Measurements from ENCODE around the gene FLOT1.
"Not testable (repeated sequence)": the region's sequence is repeated elsewhere in the genome, so short reads cannot be mapped to it uniquely, and the experiment has no call there.

Gene FLOT1

GRCh38 chr6:30767158-30767943 is 24.9 kb upstream of the FLOT1 start:
- Histone ChIP-seq H3K4me2 (ENCODE audit: low read length) (no peak overlapping the region), H3K4me3 (ENCODE audit: low read length) (no peak overlapping the region), H3K79me2 (ENCODE audit: control insufficient read depth, low read length) (no peaks in the 10 kb centered on the region), H3K9me2 (replicated peaks; ENCODE audit: control insufficient read depth, low read length) (no peaks in the 10 kb centered on the region), H3K36me3 (ENCODE audit: control insufficient read depth, low read length) (no peaks in the 10 kb centered on the region), H3K9me3 (ENCODE audit: control insufficient read depth, insufficient read depth, low read length) (no peaks in the 10 kb centered on the region), H3F3A (ENCODE audit: control insufficient read depth, insufficient read depth) (no peaks in the 10 kb centered on the region), H3K27ac (ENCODE audit: low read depth, low read length) (no peak overlapping the region), H3K27me3 (ENCODE audit: control insufficient read depth, low read length) (peaks cover 15% of the 10 kb centered on the region), H3K4me1 (ENCODE audit: control insufficient read depth, low read length) (peaks cover 5% of the 10 kb centered on the region; the same call in 1 of the 2 replicates), H4K20me1 (ENCODE audit: control insufficient read depth, insufficient read depth, low read depth, low read length) (no peaks in the 10 kb centered on the region)
- no peak for TF ChIP-seq EZH2phosphoT487 (IDR thresholded peaks at IDR 0.05; ENCODE audit: borderline replicate concordance, low read length)

- Histone ChIP-seq H3K27me3 (ENCODE audit: control insufficient read depth, low read length) (peaks cover 16% of the 10 kb centered on the region), H3F3A (ENCODE audit: control insufficient read depth, insufficient read depth) (no peaks in the 10 kb centered on the region), H3K79me2 (ENCODE audit: control insufficient read depth, low read length) (no peaks in the 10 kb centered on the region), H3K4me1 (ENCODE audit: control insufficient read depth, low read length) (peaks cover 5% of the 10 kb centered on the region; the same call in 1 of the 2 replicates), H4K20me1 (ENCODE audit: control insufficient read depth, insufficient read depth, low read depth, low read length) (no peaks in the 10 kb centered on the region), H3K27ac (ENCODE audit: low read depth, low read length) (no peak overlapping the region), H3K4me3 (ENCODE audit: low read length) (no peak overlapping the region), H3K9me2 (replicated peaks; ENCODE audit: control insufficient read depth, low read length) (no peaks in the 10 kb centered on the region), H3K36me3 (ENCODE audit: control insufficient read depth, low read length) (no peaks in the 10 kb centered on the region), H3K4me2 (ENCODE audit: low read length) (no peak overlapping the region), H3K9me3 (ENCODE audit: control insufficient read depth, insufficient read depth, low read length) (no peaks in the 10 kb centered on the region)
- TF ChIP-seq EZH2phosphoT487 (IDR thresholded peaks at IDR 0.05; ENCODE audit: borderline replicate concordance, low read length) (no peak), CTCF (IDR thresholded peaks at IDR 0.05; ENCODE audit: low read depth, low read length, poor library complexity, severe bottlenecking) (no peak)
These were observed 24.1 kb upstream of the FLOT1 start for GRCh38 chr6:30766461-30767157.

- H3K4me3 ChIP-seq (ENCODE audit: low read length); H3K36me3 ChIP-seq (ENCODE audit: control insufficient read depth, low read length); H3K79me2 ChIP-seq (ENCODE audit: control insufficient read depth, low read length); H4K20me1 ChIP-seq (ENCODE audit: control insufficient read depth, insufficient read depth, low read depth, low read length); H3K27ac ChIP-seq (ENCODE audit: low read depth, low read length); H3K4me1 ChIP-seq (ENCODE audit: control insufficient read depth, low read length); H3K9me3 ChIP-seq (ENCODE audit: control insufficient read depth, insufficient read depth, low read length); H3F3A ChIP-seq (ENCODE audit: control insufficient read depth, insufficient read depth); H3K4me2 ChIP-seq (ENCODE audit: low read length); H3K9me2 ChIP-seq (replicated peaks; ENCODE audit: control insufficient read depth, low read length): not testable (repeated sequence)
- H3K27me3 ChIP-seq (ENCODE audit: control insufficient read depth, low read length), result peaks cover 24% of the 10 kb centered on the region
These were observed 23.0 kb upstream of the FLOT1 start for GRCh38 chr6:30765495-30765894.

- not testable (repeated sequence) for H4K20me1 ChIP-seq (ENCODE audit: control insufficient read depth, insufficient read depth, low read depth, low read length); H3K4me3 ChIP-seq (ENCODE audit: low read length); H3K4me2 ChIP-seq (ENCODE audit: low read length)
These were observed 22.1 kb upstream of the FLOT1 start for GRCh38 chr6:30764490-30765043.

More at GRCh38 chr6:30764490-30765043, 22.1 kb upstream of the FLOT1 start:
- H3K9me3 ChIP-seq (ENCODE audit: control insufficient read depth, insufficient read depth, low read length); H3K36me3 ChIP-seq (ENCODE audit: control insufficient read depth, low read length); H3K9me2 ChIP-seq (replicated peaks; ENCODE audit: control insufficient read depth, low read length); H3K4me1 ChIP-seq (ENCODE audit: control insufficient read depth, low read length); H3F3A ChIP-seq (ENCODE audit: control insufficient read depth, insufficient read depth); H3K27ac ChIP-seq (ENCODE audit: low read depth, low read length); H3K79me2 ChIP-seq (ENCODE audit: control insufficient read depth, low read length): not testable (repeated sequence)
- H3K27me3 ChIP-seq (ENCODE audit: control insufficient read depth, low read length), result peaks cover 33% of the 10 kb centered on the region
